Astrocyte (in vitro differentiated cells and primary cell): ENCODE measurements around the gene C10orf105. TPM values are rescaled to one million over a fixed set of nuclear protein-coding genes. Genes with fewer than 3 reads are reported as not detected.

Experiments
- DNase-seq: peaks from one replicate; pipeline ENCODE4 v3.0.0-alpha.2; 2010; ENCODE audit warnings: low read depth
- FAIRE-seq: peaks from 2 replicates; lab custom pipeline; 2011; peaks lifted over from hg19 to GRCh38; lab: Jason Lieb, UNC
- H2AFZ ChIP-seq: 2 replicates; pipeline ENCODE4 v1.6.0; 2012; ENCODE audit warnings: low read depth, low read length, inconsistent platforms
- H3K27ac ChIP-seq: 2 replicates; pipeline ENCODE4 v1.5.1; 2011; ENCODE audit warnings: low read depth, low read length, inconsistent platforms
- H3K27me3 ChIP-seq: 2 replicates; pipeline ENCODE4 v1.6.0; 2011; ENCODE audit warnings: low read length, inconsistent platforms; ENCODE audit not compliant: insufficient read depth
- H3K36me3 ChIP-seq: 2 replicates; pipeline ENCODE4 v1.5.1; 2011; ENCODE audit warnings: low read length, inconsistent platforms; ENCODE audit not compliant: insufficient read depth
- H3K4me1 ChIP-seq: 2 replicates; pipeline ENCODE4 v1.5.1; 2011; ENCODE audit warnings: low read length, inconsistent platforms; ENCODE audit not compliant: insufficient read depth
- H3K4me2 ChIP-seq: 2 replicates; pipeline ENCODE4 v1.6.0; 2012; ENCODE audit warnings: low read length, inconsistent platforms
- H3K4me3 ChIP-seq: 2 replicates; pipeline ENCODE4 v1.5.1; 2011; ENCODE audit warnings: low read depth, mild to moderate bottlenecking, low read length, inconsistent platforms; ENCODE audit not compliant: insufficient read depth
- H3K79me2 ChIP-seq: 2 replicates; pipeline ENCODE4 v1.6.0; 2012; ENCODE audit warnings: mild to moderate bottlenecking, low read length, inconsistent platforms; ENCODE audit not compliant: insufficient read depth
- H3K9ac ChIP-seq: 2 replicates; pipeline ENCODE4 v1.6.0; 2012; ENCODE audit warnings: mild to moderate bottlenecking, low read length, inconsistent platforms
- H3K9me3 ChIP-seq: 2 replicates; pipeline ENCODE4 v1.5.1; 2012; ENCODE audit warnings: low read depth, mild to moderate bottlenecking, low read length, inconsistent platforms; ENCODE audit not compliant: insufficient read depth
- H4K20me1 ChIP-seq: 2 replicates; pipeline ENCODE4 v1.6.0; 2012; ENCODE audit warnings: low read length, inconsistent platforms; ENCODE audit not compliant: insufficient read depth
- H3K27ac Mint-ChIP-seq: one replicate; pipeline ENCODE4 v1.8.0; 2021; ENCODE audit warnings: mild to moderate bottlenecking, mixed read lengths; ENCODE audit not compliant: unreplicated experiment
- H3K27me3 Mint-ChIP-seq: one replicate; pipeline ENCODE4 v1.8.0; 2021; ENCODE audit warnings: low read depth, mixed read lengths; ENCODE audit not compliant: unreplicated experiment
- H3K36me3 Mint-ChIP-seq: one replicate; pipeline ENCODE4 v1.8.0; 2021; ENCODE audit warnings: low read depth, mixed read lengths; ENCODE audit not compliant: unreplicated experiment
- H3K4me1 Mint-ChIP-seq: one replicate; pipeline ENCODE4 v1.8.0; 2021; ENCODE audit warnings: low read depth, mixed read lengths; ENCODE audit not compliant: unreplicated experiment
- H3K4me3 Mint-ChIP-seq: one replicate; pipeline ENCODE4 v1.8.0; 2021; ENCODE audit warnings: mild to moderate bottlenecking, moderate library complexity, mixed read lengths; ENCODE audit not compliant: unreplicated experiment
- H3K9me3 Mint-ChIP-seq: one replicate; pipeline ENCODE4 v1.8.0; 2021; ENCODE audit warnings: mild to moderate bottlenecking, mixed read lengths; ENCODE audit not compliant: unreplicated experiment
- CTCF ChIP-seq: IDR thresholded peaks from 2 replicates; pipeline ENCODE4 v1.5.1; 2011; ENCODE audit warnings: low read depth, mild to moderate bottlenecking, inconsistent platforms, low read length, moderate library complexity; ENCODE audit not compliant: insufficient read depth
- EZH2 ChIP-seq: IDR thresholded peaks from 2 replicates; pipeline ENCODE4 v1.6.1; 2012; ENCODE audit warnings: mild to moderate bottlenecking, low read length, inconsistent platforms; ENCODE audit not compliant: insufficient read depth
- total RNA-seq: library from RNA; stranded (reverse); gene quantifications from 2 replicates; pipeline ENCODE4 v1.2.1, GENCODE V29; 2021

Gene C10orf105
- total RNA-seq, 1 donor from 2014 or later = not detected

- DNase-seq (no peak), FAIRE-seq (no peak)
- Histone ChIP-seq H3K4me1 (peaks cover 7% of the 10 kb centered on the region), H3K36me3 (no peaks in the 10 kb centered on the region), H3K79me2 (no peaks in the 10 kb centered on the region), H3K9me3 (no peaks in the 10 kb centered on the region), H2AFZ (no peak overlapping the region), H3K9ac (no peak overlapping the region), H3K27ac (no peak overlapping the region), H3K4me3 (no peak overlapping the region), H4K20me1 (no peaks in the 10 kb centered on the region), H3K27me3 (peaks cover 11% of the 10 kb centered on the region), H3K4me2 (no peak overlapping the region)
- no peaks in the 10 kb centered on the region for H3K36me3 Mint-ChIP-seq
- H3K9me3 Mint-ChIP-seq = peaks cover 4% of the 10 kb centered on the region
- no peak overlapping the region for H3K27ac Mint-ChIP-seq
- peaks cover 38% of the 10 kb centered on the region for H3K27me3 Mint-ChIP-seq
- H3K4me1 Mint-ChIP-seq = peaks cover 9% of the 10 kb centered on the region
- TF ChIP-seq EZH2 (no peak), CTCF (no peak)
- no peak overlapping the region for H3K4me3 Mint-ChIP-seq
These were observed 1.7 kb upstream of the C10orf105 start for GRCh38 chr10:71721313-71721712.

GRCh38 chr10:71720288-71720687 is 710 bp upstream of the C10orf105 start:
- H3K27ac Mint-ChIP-seq = no peak overlapping the region
- Histone ChIP-seq H3K4me1 (no peaks in the 10 kb centered on the region), H3K27ac (no peak overlapping the region), H2AFZ (no peak overlapping the region), H3K4me3 (no peak overlapping the region), H3K27me3 (peaks cover 11% of the 10 kb centered on the region), H3K79me2 (no peaks in the 10 kb centered on the region), H3K4me2 (no peak overlapping the region), H3K9me3 (no peaks in the 10 kb centered on the region), H3K36me3 (no peaks in the 10 kb centered on the region), H4K20me1 (no peaks in the 10 kb centered on the region), H3K9ac (no peak overlapping the region)
- H3K9me3 Mint-ChIP-seq = peaks cover 4% of the 10 kb centered on the region
- no peaks in the 10 kb centered on the region for H3K4me1 Mint-ChIP-seq
- H3K4me3 Mint-ChIP-seq = no peak overlapping the region
- FAIRE-seq (no peak), DNase-seq (no peak)
- no peak for TF ChIP-seq CTCF
- no peak for TF ChIP-seq EZH2
- H3K27me3 Mint-ChIP-seq = peaks cover 43% of the 10 kb centered on the region
- H3K36me3 Mint-ChIP-seq = no peaks in the 10 kb centered on the region

- H3K36me3 Mint-ChIP-seq = no peaks in the 10 kb centered on the region
- TF ChIP-seq EZH2 (no peak), CTCF (no peak)
- no peak for FAIRE-seq
- H3K4me1 Mint-ChIP-seq = peaks cover 2% of the 10 kb centered on the region
- H3K4me1 ChIP-seq = no peaks in the 10 kb centered on the region
- H3K27ac Mint-ChIP-seq = no peak overlapping the region
- H3K9ac ChIP-seq = no peak overlapping the region
- H3K36me3 ChIP-seq = no peaks in the 10 kb centered on the region
- H2AFZ ChIP-seq = no peak overlapping the region
- no peak overlapping the region for H3K4me3 ChIP-seq
- H3K9me3 Mint-ChIP-seq = peaks cover 6% of the 10 kb centered on the region
- H3K9me3 ChIP-seq = no peaks in the 10 kb centered on the region
- no peaks in the 10 kb centered on the region for H4K20me1 ChIP-seq
- peaks cover 11% of the 10 kb centered on the region for H3K27me3 ChIP-seq
- no peak overlapping the region for H3K27ac ChIP-seq
- H3K27me3 Mint-ChIP-seq = peaks cover 47% of the 10 kb centered on the region
- H3K4me2 ChIP-seq = no peak overlapping the region
- no peak for DNase-seq
- no peaks in the 10 kb centered on the region for H3K79me2 ChIP-seq
- H3K4me3 Mint-ChIP-seq = no peak overlapping the region
These were observed 536 bp downstream of the C10orf105 start for GRCh38 chr10:71719042-71719441.
